ENCODE results near the gene CPT1A.

The CPT1A gene

GRCh38 chr11:68761801-68762200, 79.9 kb downstream of the CPT1A start:
- no peak for TF ChIP-seq CTCF (IDR thresholded peaks at IDR 0.05; ENCODE audit: borderline replicate concordance, control extremely low read depth, extremely low read depth, insufficient read depth, missing control alignments)
- no peak for DNase-seq (ENCODE audit: low spot score)
- in situ Hi-C loops (cut with MboI; ENCODE audit: low sequenced_read_pairs, unreplicated experiment) = no loop called here

- TF ChIP-seq CTCF (IDR thresholded peaks at IDR 0.05; ENCODE audit: borderline replicate concordance, control extremely low read depth, extremely low read depth, insufficient read depth, missing control alignments) = no peak
- in situ Hi-C loops (cut with MboI; ENCODE audit: low sequenced_read_pairs, unreplicated experiment) = no loop called here
- no peak for DNase-seq (ENCODE audit: low spot score)
These were observed 81.7 kb downstream of the CPT1A start for GRCh38 chr11:68759991-68760390.

- no peak for DNase-seq (ENCODE audit: low spot score)
- TF ChIP-seq CTCF (IDR thresholded peaks at IDR 0.05; ENCODE audit: borderline replicate concordance, control extremely low read depth, extremely low read depth, insufficient read depth, missing control alignments) = no peak
- in situ Hi-C loops (cut with MboI; ENCODE audit: low sequenced_read_pairs, unreplicated experiment) = no loop called here
These were observed 84.0 kb downstream of the CPT1A start for GRCh38 chr11:68757711-68758110.

- in situ Hi-C loops (cut with MboI; ENCODE audit: low sequenced_read_pairs, unreplicated experiment) = no loop called here
- no peak for TF ChIP-seq CTCF (IDR thresholded peaks at IDR 0.05; ENCODE audit: borderline replicate concordance, control extremely low read depth, extremely low read depth, insufficient read depth, missing control alignments)
- no peak for DNase-seq (ENCODE audit: low spot score)
These were observed 85.4 kb downstream of the CPT1A start for GRCh38 chr11:68756171-68756766.

GRCh38 chr11:68753300-68753699, 88.4 kb downstream of the CPT1A start:
- in situ Hi-C loops (cut with MboI; ENCODE audit: low sequenced_read_pairs, unreplicated experiment) = no loop called here
- no peak for DNase-seq (ENCODE audit: low spot score)
- no peak for TF ChIP-seq CTCF (IDR thresholded peaks at IDR 0.05; ENCODE audit: borderline replicate concordance, control extremely low read depth, extremely low read depth, insufficient read depth, missing control alignments)

GRCh38 chr11:68751331-68751856, 90.3 kb downstream of the CPT1A start, which contains the start of gene TESMIN:
Gene TESMIN, minus strand, starts transcription at chr11:68751520. Its CDS starts 860 bp downstream, at chr11:68750660.
- in situ Hi-C loops (cut with MboI; ENCODE audit: low sequenced_read_pairs, unreplicated experiment) = no loop called here
- peak; percentile 99 for DNase-seq (ENCODE audit: low spot score)
- no peak for TF ChIP-seq CTCF (IDR thresholded peaks at IDR 0.05; ENCODE audit: borderline replicate concordance, control extremely low read depth, extremely low read depth, insufficient read depth, missing control alignments)
